ENCODE data around the gene ADGRB3. TPM values are rescaled to one million over a fixed set of nuclear protein-coding genes. Genes with fewer than 3 reads are reported as not detected.

Gene ADGRB3
- total and polyA plus RNA-seq, 4 donors, result 0.21 to 2.3 (median 0.48) TPM

DNA sequence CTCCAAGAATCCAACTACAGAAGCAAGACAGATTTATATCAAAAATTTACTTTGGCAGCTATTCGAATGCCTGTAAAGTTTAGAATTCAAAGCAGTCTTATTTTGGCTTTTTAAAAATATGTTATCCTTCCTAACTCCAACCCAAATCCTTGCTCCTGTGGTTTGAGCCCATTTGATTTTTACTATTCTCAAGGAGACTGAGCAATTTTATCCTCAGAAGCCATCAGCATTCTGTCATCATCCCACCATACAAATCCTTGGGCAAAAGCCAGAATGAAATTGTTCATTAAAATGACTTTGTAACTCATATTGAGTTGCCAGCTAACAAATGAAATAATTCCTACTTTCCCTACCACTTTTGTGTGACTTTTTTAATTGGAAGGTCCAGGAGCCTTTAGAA lies 392.8 kb downstream of the ADGRB3 start:
- H3K27me3 ChIP-seq (ENCODE audit: control insufficient read depth in 4 of 4, insufficient read depth in 4 of 4, low read length in 3 of 4), result no peaks in the 10 kb centered on the region
- no peak for TF ChIP-seq FOXA2 (IDR thresholded peaks at IDR 0.05)
- no peak for TF ChIP-seq CTCF (IDR thresholded peaks at IDR 0.05; ENCODE audit: low read depth, low read length, missing input control)
- TF ChIP-seq GABPA (IDR thresholded peaks at IDR 0.05 in 1 of 2, conservative IDR thresholded peaks at IDR 0.05 in 1 of 2), result no peak
- TF ChIP-seq RXRA (IDR thresholded peaks at IDR 0.05), result no peak
- TF ChIP-seq SP1 (IDR thresholded peaks at IDR 0.05), result no peak
- no peak for TF ChIP-seq EGR1 (IDR thresholded peaks at IDR 0.05; ENCODE audit: low read depth in 2 of 2)
- no peak for TF ChIP-seq RAD21 (IDR thresholded peaks at IDR 0.05)
- TF ChIP-seq, protein P1, sequence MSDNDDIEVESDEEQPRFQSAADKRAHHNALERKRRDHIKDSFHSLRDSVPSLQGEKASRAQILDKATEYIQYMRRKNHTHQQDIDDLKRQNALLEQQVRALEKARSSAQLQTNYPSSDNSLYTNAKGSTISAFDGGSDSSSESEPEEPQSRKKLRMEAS (IDR thresholded peaks at IDR 0.05), result no peak
- TF ChIP-seq, protein P2, sequence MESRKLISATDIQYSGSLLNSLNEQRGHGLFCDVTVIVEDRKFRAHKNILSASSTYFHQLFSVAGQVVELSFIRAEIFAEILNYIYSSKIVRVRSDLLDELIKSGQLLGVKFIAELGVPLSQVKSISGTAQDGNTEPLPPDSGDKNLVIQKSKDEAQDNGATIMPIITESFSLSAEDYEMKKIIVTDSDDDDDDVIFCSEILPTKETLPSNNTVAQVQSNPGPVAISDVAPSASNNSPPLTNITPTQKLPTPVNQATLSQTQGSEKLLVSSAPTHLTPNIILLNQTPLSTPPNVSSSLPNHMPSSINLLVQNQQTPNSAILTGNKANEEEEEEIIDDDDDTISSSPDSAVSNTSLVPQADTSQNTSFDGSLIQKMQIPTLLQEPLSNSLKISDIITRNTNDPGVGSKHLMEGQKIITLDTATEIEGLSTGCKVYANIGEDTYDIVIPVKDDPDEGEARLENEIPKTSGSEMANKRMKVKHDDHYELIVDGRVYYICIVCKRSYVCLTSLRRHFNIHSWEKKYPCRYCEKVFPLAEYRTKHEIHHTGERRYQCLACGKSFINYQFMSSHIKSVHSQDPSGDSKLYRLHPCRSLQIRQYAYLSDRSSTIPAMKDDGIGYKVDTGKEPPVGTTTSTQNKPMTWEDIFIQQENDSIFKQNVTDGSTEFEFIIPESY (IDR thresholded peaks at IDR 0.05), result no peak
- TF ChIP-seq REST (IDR thresholded peaks at IDR 0.05), result no peak
- TF ChIP-seq HNF4A (conservative IDR thresholded peaks at IDR 0.05), result no peak
- TF ChIP-seq TAF1 (conservative IDR thresholded peaks at IDR 0.05), result no peak
- no peak for TF ChIP-seq JUND (IDR thresholded peaks at IDR 0.05)
- no peak for TF ChIP-seq YY1 (IDR thresholded peaks at IDR 0.05)
- TF ChIP-seq FOXA1 (IDR thresholded peaks at IDR 0.05), result no peak
- TF ChIP-seq HNF4G (IDR thresholded peaks at IDR 0.05), result no peak
- no peak overlapping the region for H3K4me3 ChIP-seq (ENCODE audit: low read depth in 1 of 3, low read length in 3 of 3)
- H3K36me3 ChIP-seq (ENCODE audit: control insufficient read depth in 4 of 4, insufficient read depth in 3 of 4, low read depth in 1 of 4, low read length in 3 of 4), result no peaks in the 10 kb centered on the region
- H3K4me1 ChIP-seq (ENCODE audit: control insufficient read depth in 4 of 4, insufficient read depth in 4 of 4, low read length in 3 of 4), result no peaks in the 10 kb centered on the region
- no peak overlapping the region for H3K9ac ChIP-seq (ENCODE audit: low read depth in 1 of 2, low read length in 2 of 2)
- 56% methylated on average over 1 of the region's 1 CpG for WGBS
- no peak for DNase-seq (ENCODE audit: low spot score)
- H3K9me3 ChIP-seq (ENCODE audit: control insufficient read depth in 4 of 4, low read length in 3 of 4), result no peaks in the 10 kb centered on the region
- H3K27ac ChIP-seq (ENCODE audit: low read depth in 1 of 2, low read length in 2 of 2), result no peak overlapping the region

DNA sequence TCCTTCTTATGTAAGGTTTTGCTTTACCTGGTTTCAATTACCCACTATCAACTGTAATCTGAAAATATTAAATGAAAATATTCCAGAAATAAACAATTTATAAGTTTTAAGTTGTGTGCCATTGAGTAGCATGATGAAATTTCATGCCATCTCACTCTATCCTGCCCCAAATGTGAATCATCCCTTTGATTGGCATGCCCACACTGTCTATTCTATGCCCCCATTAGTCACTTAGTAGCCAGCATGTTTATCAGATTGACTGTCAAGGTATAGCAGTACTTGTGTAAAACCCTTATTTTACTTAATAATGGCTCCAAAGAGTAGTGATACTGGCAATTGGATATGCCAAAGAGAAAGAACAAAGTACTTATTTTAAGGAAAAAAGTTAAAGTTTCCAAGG lies 403.8 kb downstream of the ADGRB3 start:
- H3K36me3 ChIP-seq (ENCODE audit: control insufficient read depth in 4 of 4, insufficient read depth in 3 of 4, low read depth in 1 of 4, low read length in 3 of 4), result no peaks in the 10 kb centered on the region
- no peaks in the 10 kb centered on the region for H3K27me3 ChIP-seq (ENCODE audit: control insufficient read depth in 4 of 4, insufficient read depth in 4 of 4, low read length in 3 of 4)
- H3K4me3 ChIP-seq (ENCODE audit: low read depth in 1 of 3, low read length in 3 of 3), result no peak overlapping the region
- H3K4me1 ChIP-seq (ENCODE audit: control insufficient read depth in 4 of 4, insufficient read depth in 4 of 4, low read length in 3 of 4), result no peaks in the 10 kb centered on the region
- TF ChIP-seq, protein P1 (IDR thresholded peaks at IDR 0.05), result no peak
- TF ChIP-seq FOXA1 (IDR thresholded peaks at IDR 0.05), result no peak
- TF ChIP-seq HNF4A (conservative IDR thresholded peaks at IDR 0.05), result no peak
- TF ChIP-seq EGR1 (IDR thresholded peaks at IDR 0.05; ENCODE audit: low read depth in 2 of 2), result no peak
- TF ChIP-seq, protein P2 (IDR thresholded peaks at IDR 0.05), result no peak
- no peak overlapping the region for H3K9ac ChIP-seq (ENCODE audit: low read depth in 1 of 2, low read length in 2 of 2)
- no peak overlapping the region for H3K27ac ChIP-seq (ENCODE audit: low read depth in 1 of 2, low read length in 2 of 2)
- no peaks in the 10 kb centered on the region for H3K9me3 ChIP-seq (ENCODE audit: control insufficient read depth in 4 of 4, low read length in 3 of 4)
- DNase-seq (ENCODE audit: low spot score), result no peak
